Measurements from ENCODE around the gene CSMD2.

CSMD2 gene

DNA sequence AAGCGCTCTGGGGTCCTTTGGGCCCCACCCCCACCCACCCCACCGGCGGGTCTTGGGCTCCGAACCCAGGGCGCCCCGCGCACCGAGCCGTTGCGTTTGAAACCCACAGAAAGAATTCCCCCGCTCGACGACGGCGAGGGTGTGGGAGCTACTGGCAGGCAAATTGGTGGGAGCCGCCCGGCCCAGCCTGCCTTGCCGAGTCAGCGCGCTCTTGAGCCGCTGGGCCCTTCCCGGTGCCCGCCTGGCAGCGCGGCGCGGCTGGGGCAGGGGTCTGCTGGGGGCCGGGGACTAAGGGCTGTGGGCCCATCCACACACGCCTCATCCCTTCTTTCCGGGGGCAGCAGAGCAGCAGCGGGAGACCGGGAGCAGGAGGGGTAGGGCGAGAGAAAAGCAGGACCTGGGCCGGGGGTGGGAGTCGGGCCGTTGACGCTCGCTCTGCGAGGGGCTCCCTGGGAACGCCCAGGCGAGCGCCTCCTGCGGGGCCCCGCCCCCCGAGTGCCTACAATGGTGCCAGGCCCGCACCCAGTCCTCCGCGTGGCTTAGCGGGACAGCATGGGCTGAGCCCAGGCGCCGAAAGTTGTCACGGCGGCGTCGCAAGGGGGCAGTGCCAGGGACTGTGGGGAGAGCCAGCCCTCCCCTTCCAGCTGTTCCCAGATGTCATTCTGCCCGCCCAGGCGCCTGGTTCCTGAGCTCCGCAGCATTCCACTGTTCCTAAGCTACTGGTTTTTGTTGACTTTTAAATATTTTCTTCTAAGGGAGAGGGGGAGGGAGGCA is 12.0 kb upstream of the CSMD2 start, which contains the start of gene C1orf94:
C1orf94 (plus strand) TSS at position 78 of the 774 bp plus-strand sequence. CDS start 883 bp downstream, outside the sequence.
- H3K27me3 ChIP-seq (ENCODE audit: control insufficient read depth, insufficient read depth, low read length): peaks cover 36% of the 10 kb centered on the region
- peak within 1 kb of the TSS; percentile 50 for H3K4me3 ChIP-seq (ENCODE audit: low read depth, low read length)
- H3K4me1 ChIP-seq (ENCODE audit: control insufficient read depth, insufficient read depth, low read length): peaks cover 10% of the 10 kb centered on the region
- H3K9me3 ChIP-seq (ENCODE audit: control insufficient read depth, insufficient read depth, low read length): no peaks in the 10 kb centered on the region
- no peaks in the 10 kb centered on the region for H3K36me3 ChIP-seq (ENCODE audit: control insufficient read depth, insufficient read depth, low read length)
- H3K9ac ChIP-seq (ENCODE audit: low read depth, low read length): no peak within 1 kb of the TSS

DNA sequence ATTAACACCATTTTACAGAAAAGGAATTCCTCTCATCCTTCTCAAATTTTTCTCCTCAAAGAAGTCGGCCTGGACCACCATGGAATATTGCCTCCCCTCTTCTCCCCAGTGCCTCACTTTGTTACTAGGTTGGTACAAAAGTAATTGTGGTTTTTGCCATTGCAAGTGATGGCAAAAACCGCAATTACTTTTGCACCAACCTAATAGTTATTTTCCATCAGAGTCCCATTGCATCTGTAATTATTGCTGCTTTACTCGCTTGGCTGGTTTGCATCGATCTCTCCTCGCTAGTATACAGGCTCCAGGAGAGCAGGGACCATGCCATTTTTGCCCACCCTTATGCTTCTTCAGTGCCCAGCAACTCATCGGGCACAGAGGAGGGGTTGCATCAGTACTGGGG is 10.7 kb upstream of the CSMD2 start:
- Histone ChIP-seq H3K4me1 (ENCODE audit: control insufficient read depth, insufficient read depth, low read length) (peaks cover 10% of the 10 kb centered on the region), H3K4me3 (ENCODE audit: low read depth, low read length) (no peak overlapping the region), H3K36me3 (ENCODE audit: control insufficient read depth, insufficient read depth, low read length) (no peaks in the 10 kb centered on the region), H3K9me3 (ENCODE audit: control insufficient read depth, insufficient read depth, low read length) (no peaks in the 10 kb centered on the region), H3K9ac (ENCODE audit: low read depth, low read length) (no peak overlapping the region), H3K27me3 (ENCODE audit: control insufficient read depth, insufficient read depth, low read length) (peaks cover 36% of the 10 kb centered on the region)

DNA sequence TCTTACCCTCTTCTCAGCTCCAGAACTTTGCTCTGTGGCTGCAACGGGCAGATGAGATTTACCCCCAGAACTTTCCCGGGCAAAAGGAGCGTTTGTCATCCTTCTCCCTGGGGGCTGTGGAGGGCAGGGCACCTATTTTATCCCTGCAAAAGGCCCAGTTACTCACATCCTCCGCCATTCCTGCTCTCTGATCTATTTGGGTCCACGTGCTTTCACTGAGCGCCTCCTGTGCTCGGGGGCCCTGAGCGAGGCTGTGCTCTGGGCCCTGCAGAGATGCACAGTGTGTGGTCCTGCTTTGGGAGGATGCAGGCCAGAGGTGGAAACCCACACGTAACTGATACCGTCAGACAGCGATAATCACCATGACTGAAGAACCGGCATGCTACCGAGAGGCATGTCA is 2.4 kb upstream of the CSMD2 start:
- peaks cover 6% of the 10 kb centered on the region for H3K4me1 ChIP-seq (ENCODE audit: control insufficient read depth, insufficient read depth, low read length)
- H3K27me3 ChIP-seq (ENCODE audit: control insufficient read depth, insufficient read depth, low read length): peaks cover 15% of the 10 kb centered on the region
- peak overlapping the region; percentile 81 for H3K4me3 ChIP-seq (ENCODE audit: low read depth, low read length)
- peak overlapping the region; percentile 63 for H3K9ac ChIP-seq (ENCODE audit: low read depth, low read length)
- no peaks in the 10 kb centered on the region for H3K9me3 ChIP-seq (ENCODE audit: control insufficient read depth, insufficient read depth, low read length)
- H3K36me3 ChIP-seq (ENCODE audit: control insufficient read depth, insufficient read depth, low read length): no peaks in the 10 kb centered on the region

DNA sequence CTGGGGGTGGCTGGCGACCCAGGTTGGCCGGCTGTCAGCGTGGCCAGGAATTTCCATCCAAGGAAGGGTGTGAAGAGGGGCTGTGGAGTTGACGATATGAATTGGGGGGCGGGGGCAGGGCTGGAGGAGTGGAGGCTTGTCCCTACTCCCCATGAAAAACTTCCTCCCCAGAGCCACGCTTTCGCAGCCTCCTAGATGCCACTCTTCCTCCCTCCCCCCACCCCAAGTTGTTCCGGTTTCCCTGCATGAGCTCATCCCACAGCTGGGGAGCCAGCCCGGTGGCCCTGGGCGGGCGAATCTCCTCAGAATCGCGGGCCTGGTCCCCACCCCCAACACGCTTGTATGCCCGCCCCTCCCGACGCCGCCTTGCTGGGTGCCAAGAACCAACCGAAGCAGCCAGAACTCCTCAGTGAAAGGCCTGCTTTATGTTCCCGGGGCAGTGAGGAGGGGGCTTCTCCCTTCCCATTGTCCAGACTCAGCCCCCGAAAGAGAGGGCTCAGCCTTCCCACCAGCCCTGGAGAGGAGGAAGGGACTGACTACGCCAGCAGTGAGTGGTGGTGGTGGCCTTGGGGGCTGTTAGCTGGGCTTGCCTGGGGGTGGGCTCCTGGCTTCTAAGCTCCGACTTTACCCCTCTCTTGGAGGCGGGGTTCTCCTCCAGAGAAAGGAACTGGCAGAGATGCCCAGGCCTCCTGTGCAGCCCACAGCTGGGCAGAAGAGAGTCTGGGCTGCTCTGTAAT is 1.8 kb upstream of the CSMD2 start:
- Histone ChIP-seq H3K27me3 (ENCODE audit: control insufficient read depth, insufficient read depth, low read length) (peaks cover 15% of the 10 kb centered on the region), H3K4me3 (ENCODE audit: low read depth, low read length) (peak overlapping the region; percentile 81), H3K4me1 (ENCODE audit: control insufficient read depth, insufficient read depth, low read length) (peaks cover 6% of the 10 kb centered on the region), H3K9ac (ENCODE audit: low read depth, low read length) (peak overlapping the region; percentile 63), H3K36me3 (ENCODE audit: control insufficient read depth, insufficient read depth, low read length) (no peaks in the 10 kb centered on the region), H3K9me3 (ENCODE audit: control insufficient read depth, insufficient read depth, low read length) (no peaks in the 10 kb centered on the region)

DNA sequence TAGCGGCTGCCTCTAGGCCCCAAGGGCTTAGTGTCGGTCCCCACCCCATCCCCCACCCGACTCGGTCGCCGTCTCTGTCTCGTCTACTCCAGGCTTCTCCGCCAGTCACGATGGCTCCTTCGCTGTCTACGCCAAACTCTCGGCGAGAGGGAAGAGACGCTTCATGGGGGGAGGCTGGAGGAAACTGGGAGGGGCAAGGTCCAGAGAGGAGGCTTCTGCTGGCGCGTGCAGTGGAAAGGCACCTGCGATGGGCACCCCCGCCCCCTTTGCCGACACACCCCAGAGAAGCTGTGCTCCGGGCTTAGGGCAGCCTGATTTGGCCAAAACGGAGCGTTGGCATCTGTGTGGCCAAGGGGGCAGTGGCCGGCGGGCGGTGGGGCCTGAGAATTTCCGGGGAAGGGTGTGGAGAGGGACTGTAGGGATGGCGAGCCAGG is 1.2 kb upstream of the CSMD2 start:
- Histone ChIP-seq H3K4me1 (ENCODE audit: control insufficient read depth, insufficient read depth, low read length) (peaks cover 6% of the 10 kb centered on the region), H3K36me3 (ENCODE audit: control insufficient read depth, insufficient read depth, low read length) (no peaks in the 10 kb centered on the region), H3K4me3 (ENCODE audit: low read depth, low read length) (peak overlapping the region; percentile 81), H3K27me3 (ENCODE audit: control insufficient read depth, insufficient read depth, low read length) (peaks cover 15% of the 10 kb centered on the region), H3K9me3 (ENCODE audit: control insufficient read depth, insufficient read depth, low read length) (no peaks in the 10 kb centered on the region), H3K9ac (ENCODE audit: low read depth, low read length) (no peak overlapping the region)

DNA sequence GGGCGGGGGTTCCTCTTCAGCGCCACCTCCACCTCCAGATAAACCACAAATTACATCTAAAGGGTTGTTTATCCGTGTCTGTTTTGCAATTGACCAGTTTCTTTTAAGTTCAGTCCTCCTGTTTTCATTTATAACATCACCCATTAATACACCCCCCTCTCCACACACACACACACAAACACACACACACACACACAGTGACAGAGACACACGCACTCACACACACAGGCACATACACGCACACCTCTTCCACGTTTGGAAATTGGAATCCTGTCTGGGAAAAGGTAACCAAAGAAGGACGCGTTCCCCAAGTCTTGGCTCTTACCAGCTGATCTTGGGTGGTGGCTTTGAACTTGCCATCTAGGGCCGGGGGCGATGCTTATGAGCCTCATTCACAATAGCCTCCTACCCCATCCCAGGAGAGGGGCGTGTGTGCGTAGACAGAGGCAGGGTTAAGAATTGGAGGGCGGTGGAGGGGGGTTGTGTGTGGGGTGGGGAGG is 442 bp upstream of the CSMD2 start:
- H3K27me3 ChIP-seq (ENCODE audit: control insufficient read depth, insufficient read depth, low read length): peaks cover 15% of the 10 kb centered on the region
- H3K4me3 ChIP-seq (ENCODE audit: low read depth, low read length): peak overlapping the region; percentile 81
- H3K4me1 ChIP-seq (ENCODE audit: control insufficient read depth, insufficient read depth, low read length): peaks cover 6% of the 10 kb centered on the region
- peak overlapping the region; percentile 87 for H3K9ac ChIP-seq (ENCODE audit: low read depth, low read length)
- H3K36me3 ChIP-seq (ENCODE audit: control insufficient read depth, insufficient read depth, low read length): no peaks in the 10 kb centered on the region
- no peaks in the 10 kb centered on the region for H3K9me3 ChIP-seq (ENCODE audit: control insufficient read depth, insufficient read depth, low read length)

DNA sequence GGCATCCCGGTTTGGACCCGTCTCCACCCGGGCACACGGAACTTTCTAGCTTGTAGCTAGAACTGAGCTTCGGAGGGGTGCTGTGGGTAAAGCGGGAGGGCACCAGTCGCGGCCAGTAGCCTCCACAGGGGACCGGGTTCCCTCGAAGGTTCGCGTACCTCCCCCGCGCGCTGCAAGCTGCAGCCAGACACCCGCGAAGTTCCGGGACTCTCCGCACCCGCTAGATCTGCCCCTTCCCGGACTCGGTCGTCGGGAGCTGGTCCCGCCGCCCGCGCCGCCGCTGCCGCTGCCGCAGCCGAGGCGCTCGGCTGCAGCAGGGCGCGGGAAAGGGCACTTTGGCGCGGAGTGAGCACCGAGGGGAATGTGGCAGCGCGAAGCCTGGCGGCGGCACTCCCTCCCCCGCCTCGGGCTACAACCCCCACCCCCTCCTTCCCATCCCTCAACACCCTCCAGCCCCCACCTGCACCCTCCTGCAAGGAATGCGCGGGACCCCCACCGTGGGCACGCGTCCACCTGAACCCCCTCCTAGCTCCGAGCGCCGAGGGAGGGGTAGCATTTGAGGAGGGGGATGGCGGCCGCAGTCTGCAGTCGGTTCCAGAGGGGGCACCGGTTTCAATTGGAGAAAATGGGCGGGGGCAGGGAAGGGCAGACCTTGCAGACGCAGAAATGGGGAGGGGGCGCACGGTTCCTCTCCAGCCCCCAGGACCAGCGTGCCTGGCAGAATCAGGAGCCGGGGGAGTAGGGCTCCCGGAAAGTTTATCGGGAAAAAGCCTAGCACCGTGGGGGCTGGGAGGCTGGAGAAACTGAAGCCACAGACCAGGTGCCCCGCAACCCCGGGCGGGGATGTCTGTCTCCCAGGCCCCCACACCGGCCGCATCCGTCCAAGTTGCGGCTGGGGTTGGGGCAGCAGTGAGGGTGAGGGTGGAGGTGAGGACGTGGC is 968 bp downstream of the CSMD2 start:
- Histone ChIP-seq H3K27me3 (ENCODE audit: control insufficient read depth, insufficient read depth, low read length) (peaks cover 15% of the 10 kb centered on the region), H3K4me1 (ENCODE audit: control insufficient read depth, insufficient read depth, low read length) (peaks cover 6% of the 10 kb centered on the region), H3K36me3 (ENCODE audit: control insufficient read depth, insufficient read depth, low read length) (no peaks in the 10 kb centered on the region), H3K9ac (ENCODE audit: low read depth, low read length) (peak overlapping the region; percentile 87), H3K4me3 (ENCODE audit: low read depth, low read length) (peak overlapping the region; percentile 81), H3K9me3 (ENCODE audit: control insufficient read depth, insufficient read depth, low read length) (no peaks in the 10 kb centered on the region)

DNA sequence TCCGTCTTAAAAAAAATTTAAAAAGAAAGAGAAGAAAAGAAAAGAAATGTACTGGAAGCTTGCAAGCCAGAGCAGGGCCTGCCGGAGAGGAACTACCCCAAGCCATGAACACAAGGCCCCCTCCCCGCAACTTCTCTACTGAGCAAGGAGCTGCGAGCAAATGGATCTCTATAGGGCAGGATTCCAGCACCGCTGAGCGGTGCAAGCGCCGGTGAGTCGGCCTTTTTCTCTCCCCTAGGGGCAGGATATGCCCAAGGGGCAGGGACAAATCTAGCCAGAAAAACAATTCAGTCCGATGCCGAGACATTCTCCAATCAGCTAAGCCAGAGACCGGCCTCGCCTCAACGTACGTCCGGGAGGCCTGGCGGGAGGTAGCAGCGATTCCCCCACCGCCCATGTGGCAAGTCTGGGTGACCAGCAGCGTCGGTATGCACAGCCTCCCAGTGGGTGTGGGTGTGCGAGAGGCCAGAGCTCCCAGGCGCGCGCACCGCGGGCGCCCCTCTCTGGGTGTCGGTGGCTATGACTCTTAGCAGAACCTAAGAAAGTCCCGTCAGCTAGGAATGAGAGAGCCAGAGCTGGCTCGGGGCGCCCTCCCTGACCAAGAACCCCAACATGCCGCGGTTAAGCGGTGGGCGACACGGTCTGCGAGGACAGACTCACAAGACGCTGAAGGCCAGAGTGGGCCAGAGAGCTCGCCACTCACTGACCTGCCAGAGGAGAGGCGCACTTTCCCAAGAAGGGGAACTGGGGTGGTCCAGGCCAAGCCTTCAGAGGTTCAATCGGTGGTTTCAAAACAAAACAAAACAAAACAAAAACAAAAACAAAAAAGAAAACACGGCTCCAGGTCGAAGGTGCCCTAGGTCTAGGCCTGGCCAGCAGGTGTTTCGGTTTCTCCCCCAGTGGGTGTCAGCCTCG is 1.9 kb downstream of the CSMD2 start:
- Histone ChIP-seq H3K27me3 (ENCODE audit: control insufficient read depth, insufficient read depth, low read length) (peaks cover 12% of the 10 kb centered on the region), H3K9ac (ENCODE audit: low read depth, low read length) (peak overlapping the region; percentile 37), H3K4me3 (ENCODE audit: low read depth, low read length) (peak overlapping the region; percentile 81)

DNA sequence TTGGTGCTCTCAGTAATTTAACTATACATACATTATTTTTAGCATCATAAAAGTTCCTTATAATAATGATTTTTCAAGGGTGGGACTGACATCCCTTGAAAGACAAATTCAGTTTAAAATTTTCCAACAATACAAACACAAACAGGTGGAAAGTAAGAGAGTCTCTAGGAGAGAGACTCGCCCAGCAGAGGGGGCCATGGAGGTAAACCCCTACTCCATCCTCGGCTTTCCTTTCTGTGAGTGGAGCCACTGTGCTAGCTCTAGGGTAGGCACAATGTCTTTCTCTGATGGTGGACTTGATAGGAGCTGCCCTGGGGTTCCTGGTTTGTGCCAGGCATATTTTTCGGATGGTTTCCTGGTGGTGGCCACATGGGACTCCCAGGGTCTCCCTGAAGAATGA is 8.3 kb downstream of the CSMD2 start:
- Histone ChIP-seq H3K9me3 (ENCODE audit: control insufficient read depth, insufficient read depth, low read length) (no peaks in the 10 kb centered on the region), H3K4me3 (ENCODE audit: low read depth, low read length) (no peak overlapping the region), H3K4me1 (ENCODE audit: control insufficient read depth, insufficient read depth, low read length) (no peaks in the 10 kb centered on the region), H3K36me3 (ENCODE audit: control insufficient read depth, insufficient read depth, low read length) (no peaks in the 10 kb centered on the region), H3K9ac (ENCODE audit: low read depth, low read length) (no peak overlapping the region), H3K27me3 (ENCODE audit: control insufficient read depth, insufficient read depth, low read length) (no peaks in the 10 kb centered on the region)

More for the DNA sequence above, 1.9 kb downstream of the CSMD2 start:
- Histone ChIP-seq H3K9me3 (ENCODE audit: control insufficient read depth, insufficient read depth, low read length) (no peaks in the 10 kb centered on the region), H3K36me3 (ENCODE audit: control insufficient read depth, insufficient read depth, low read length) (no peaks in the 10 kb centered on the region), H3K4me1 (ENCODE audit: control insufficient read depth, insufficient read depth, low read length) (peaks cover 6% of the 10 kb centered on the region)

DNA sequence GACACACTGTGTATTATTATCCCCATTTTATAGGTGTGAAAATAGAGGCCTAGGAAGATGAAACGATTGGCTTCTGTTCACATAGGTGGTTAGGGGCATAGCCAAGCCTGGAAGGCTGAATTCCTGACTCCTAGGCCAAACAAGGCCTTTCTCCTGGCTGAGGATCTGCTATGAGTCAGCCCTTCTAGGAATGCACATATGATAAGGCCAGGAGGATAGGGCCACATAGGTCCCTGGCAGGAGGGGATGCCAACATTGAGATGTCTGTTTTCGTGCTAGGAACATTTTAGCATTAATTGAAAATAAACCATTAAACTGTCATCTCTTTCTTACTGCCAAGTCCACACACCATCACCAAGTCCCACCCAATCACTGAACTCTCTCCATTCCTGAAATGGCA is 9.2 kb downstream of the CSMD2 start:
- H3K9me3 ChIP-seq (ENCODE audit: control insufficient read depth, insufficient read depth, low read length): no peaks in the 10 kb centered on the region
- no peak overlapping the region for H3K4me3 ChIP-seq (ENCODE audit: low read depth, low read length)
- H3K27me3 ChIP-seq (ENCODE audit: control insufficient read depth, insufficient read depth, low read length): no peaks in the 10 kb centered on the region
- no peaks in the 10 kb centered on the region for H3K36me3 ChIP-seq (ENCODE audit: control insufficient read depth, insufficient read depth, low read length)
- no peaks in the 10 kb centered on the region for H3K4me1 ChIP-seq (ENCODE audit: control insufficient read depth, insufficient read depth, low read length)
- no peak overlapping the region for H3K9ac ChIP-seq (ENCODE audit: low read depth, low read length)
